Measurements from ENCODE around the gene SPINK1.
A peak's percentile ranks its signal among the peaks of the same experiment; 100 is the strongest.
"Not testable (repeated sequence)": the region's sequence is repeated elsewhere in the genome, so short reads cannot be mapped to it uniquely, and the experiment has no call there.

Gene SPINK1, protein sequence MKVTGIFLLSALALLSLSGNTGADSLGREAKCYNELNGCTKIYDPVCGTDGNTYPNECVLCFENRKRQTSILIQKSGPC

DNA sequence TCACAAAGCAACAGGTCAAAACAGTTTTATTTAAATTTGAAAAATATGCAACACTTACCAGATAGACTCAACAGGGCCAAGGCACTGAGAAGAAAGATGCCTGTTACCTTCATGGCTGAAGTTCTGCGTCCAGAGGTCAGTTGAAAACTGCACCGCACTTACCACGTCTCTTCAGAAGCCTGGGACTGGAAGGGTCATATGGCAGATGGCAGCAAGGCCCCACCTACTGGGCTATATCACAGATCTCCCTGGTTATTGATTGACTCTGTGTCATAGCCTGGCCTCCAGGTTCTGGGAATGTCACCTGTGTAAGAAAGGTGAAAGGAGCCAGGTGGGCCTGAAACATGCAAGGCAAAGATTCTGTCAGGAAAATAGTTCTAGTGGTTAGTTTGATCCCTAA, at the start of gene SPINK1:
Gene SPINK1 (minus strand): TSS at position 207 of the 400 bp plus-strand sequence. CDS start 94 bp downstream, at position 113.
- no peak for DNase-seq

DNA sequence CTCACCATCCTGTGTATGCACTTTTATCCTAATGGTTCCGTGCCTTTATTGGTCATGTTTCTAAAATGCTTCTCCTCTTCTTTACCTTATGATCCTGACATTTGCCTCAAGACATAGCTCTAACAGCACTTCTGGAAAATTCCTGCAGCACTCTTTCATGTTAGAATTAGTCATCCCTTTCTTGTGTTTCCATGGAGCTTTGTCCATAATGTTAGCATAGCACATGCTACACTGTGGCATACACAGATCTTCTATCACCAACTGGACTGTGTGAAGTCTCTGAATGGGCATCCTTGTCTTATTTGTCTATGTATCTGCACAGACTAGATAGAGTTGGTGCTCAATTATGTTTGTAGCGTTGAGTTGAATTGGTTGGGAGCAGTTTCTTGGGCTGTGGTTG, 49.0 kb upstream of the SPINK1 start:
- DNase-seq: no peak

DNA sequence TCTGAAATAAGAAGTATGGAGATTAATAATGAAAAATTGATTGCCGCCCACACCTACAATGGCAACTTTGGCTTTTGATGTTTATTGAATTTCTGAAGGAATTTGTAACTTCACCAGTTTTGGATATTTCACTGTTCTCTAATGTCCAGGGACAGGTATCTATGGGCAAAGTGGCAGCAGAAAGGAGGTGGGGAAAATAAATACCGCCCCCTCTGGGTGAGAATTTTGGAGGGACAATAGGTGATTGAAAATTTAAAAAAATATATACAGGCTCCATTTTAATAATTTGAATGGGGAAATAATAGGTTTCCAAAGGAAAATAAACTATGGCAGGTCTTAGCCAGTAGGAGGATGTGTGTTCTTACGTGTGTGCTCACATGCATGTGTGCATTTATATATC, 48.3 kb upstream of the SPINK1 start:
- DNase-seq: no peak

DNA sequence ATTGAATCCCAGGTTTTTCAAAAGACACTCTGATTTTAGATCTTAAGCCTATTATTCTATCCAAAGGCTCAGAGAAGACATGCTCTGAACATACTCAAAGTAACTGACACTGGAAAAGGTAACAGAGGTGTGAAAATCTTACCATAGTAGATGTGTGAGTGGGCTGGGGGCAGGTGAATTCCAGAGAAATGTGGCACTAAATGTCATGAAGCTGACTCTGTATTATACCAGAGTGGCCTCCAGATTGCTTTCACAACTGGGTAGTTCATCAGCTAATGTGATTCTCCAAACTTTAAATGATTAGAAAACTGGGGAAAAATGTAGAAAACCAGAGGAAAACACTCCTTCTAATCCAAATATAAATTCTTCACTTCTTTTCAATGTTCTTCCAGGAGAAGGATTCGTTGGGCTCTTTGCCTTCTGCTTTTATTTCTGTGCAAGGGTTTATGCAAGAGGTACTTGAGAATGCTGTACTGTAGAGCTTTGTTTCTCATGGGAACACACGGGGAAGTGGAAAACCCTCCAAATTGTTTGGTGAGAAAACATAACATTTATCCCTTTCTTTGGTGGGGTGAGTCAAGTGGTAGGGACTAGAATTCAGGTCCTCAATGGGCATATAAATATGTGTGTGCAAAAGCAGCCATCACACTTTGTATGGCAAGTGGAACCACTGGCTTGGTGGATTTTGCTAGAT, 46.7 kb upstream of the SPINK1 start, which contains the start of gene SCGB3A2:
Gene SCGB3A2 (plus strand): TSS at position 646 of the 694 bp plus-strand sequence. CDS start 93 bp downstream, outside the sequence.
- no peak for DNase-seq

DNA sequence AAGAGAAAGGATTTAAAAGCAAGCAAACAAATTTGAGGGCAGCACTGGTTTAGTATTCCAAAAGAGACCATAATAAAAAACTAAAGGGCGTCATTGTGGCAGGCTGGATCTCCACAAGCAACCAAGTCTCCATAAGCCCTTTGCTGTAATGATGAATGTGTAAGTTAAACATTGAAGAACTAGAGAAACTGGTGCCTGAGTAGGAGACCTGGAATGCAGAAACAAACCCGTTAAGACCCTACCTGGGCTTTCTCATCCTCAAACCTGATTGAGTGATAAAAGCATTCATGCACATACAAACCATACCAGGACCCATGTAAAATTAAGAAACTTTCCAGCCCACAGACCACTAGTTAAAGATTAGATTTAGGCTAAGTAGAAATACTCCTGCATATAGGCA, 45.2 kb upstream of the SPINK1 start:
- DNase-seq: no peak

DNA sequence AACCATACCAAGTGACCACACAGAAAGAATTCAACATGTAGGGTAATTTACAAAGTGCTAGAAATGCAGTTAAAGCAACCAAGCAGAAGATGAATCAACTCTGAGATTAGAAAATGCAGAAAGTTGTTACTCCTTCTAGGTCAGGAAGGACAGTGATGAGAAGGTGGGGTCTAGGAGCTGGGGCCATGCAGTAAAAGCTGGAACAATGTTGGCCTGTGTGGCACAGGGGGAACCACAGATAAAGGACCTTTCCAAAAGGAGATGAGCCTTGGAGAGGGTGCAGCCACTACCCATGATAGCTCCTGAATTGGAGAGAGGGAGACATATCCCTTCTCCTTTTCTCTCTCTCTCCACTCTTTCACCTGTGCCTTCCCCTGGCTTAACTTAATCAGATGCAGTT, 44.7 kb upstream of the SPINK1 start:
- no peak for DNase-seq

DNA sequence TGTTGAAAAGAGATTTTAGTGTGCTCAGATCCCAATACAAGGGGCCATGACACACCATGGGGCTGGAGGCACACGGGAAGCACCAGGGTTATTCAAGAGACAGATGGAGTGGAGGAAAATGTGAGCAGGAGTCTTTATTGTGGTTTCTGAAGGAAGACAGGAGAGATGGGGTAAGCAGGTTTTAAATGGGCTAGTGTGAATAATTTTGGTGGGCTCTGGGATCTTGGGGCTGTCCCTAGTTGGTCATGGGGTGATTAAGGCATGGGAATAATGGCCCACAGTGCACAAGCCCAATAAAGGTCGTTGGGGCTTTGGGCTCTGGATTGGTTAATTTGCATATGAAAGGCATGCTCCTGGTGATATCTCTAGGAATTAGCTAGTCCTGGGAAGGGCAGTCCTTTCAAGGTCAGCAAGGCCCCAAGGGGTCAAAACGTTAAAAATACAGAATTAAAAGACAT, 43.5 kb upstream of the SPINK1 start:
- no peak for DNase-seq

DNA sequence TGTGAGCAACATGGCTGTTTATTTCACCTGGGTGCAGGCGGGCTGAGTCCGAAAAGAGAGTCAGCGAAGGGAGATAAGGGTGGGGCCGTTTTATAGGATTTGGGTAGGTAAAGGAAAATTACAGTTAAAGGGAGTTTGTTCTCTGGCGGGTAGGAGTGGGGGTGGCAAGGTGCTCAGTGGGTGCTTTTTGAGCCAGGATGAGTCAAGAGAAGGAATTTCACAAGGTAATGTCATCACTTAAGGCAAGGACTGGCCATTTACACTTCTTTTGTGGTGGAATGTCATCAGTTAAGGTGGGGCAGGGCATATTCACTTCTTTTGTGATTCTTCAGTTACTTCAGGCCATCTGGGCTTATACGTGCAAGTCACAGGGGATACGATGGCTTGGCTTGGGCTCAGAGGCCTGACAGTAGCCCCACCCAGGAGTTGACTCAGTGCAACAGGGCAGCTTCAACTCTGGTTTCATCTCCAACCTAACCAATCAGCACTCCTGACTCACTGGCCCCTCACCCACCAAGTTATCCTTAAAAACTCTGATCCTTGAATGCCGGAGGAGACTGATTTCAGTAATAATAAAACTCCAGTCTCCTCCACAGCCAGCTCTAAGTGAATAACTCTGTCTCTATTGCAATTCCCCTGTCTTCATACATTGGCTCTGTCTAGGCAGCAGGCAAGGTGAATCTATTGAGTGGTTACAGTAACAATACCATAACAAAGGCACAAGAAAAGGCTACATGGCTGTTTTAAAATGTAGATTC, 42.8 kb upstream of the SPINK1 start:
- not testable (repeated sequence) for DNase-seq

DNA sequence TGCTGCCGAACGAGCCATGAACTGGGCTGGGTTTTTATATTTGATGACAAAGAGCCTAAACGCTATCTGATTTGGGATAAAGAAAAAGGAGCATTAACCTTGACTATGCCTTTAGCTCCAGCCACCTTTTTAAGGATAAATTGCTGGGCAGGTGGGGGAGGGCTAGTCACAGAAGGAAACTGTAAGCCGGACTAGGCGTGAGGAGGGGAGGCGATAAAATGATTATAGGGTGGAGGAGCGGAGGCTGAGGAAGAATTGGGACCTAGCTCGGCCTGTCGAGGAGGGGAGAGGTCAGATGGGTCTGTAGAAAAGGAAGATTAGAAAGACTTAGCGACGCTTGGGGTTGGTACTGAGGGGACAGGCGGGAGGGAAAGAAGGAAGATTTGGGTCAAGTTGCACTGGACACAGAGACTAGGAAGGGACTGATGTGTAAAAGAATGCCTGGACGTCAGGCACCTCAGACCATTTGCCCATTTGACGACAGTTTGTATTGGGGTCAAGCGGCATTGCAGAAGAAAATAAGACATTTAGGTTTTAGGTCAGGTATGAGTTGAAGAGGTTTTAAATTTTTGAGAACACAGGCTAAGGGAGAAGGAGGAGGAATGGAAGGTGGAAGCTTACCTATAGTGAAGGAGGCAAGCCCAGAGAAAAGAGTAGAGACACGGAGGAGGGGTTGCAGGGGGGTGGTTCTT, 41.4 kb upstream of the SPINK1 start:
- DNase-seq: not testable (repeated sequence)

DNA sequence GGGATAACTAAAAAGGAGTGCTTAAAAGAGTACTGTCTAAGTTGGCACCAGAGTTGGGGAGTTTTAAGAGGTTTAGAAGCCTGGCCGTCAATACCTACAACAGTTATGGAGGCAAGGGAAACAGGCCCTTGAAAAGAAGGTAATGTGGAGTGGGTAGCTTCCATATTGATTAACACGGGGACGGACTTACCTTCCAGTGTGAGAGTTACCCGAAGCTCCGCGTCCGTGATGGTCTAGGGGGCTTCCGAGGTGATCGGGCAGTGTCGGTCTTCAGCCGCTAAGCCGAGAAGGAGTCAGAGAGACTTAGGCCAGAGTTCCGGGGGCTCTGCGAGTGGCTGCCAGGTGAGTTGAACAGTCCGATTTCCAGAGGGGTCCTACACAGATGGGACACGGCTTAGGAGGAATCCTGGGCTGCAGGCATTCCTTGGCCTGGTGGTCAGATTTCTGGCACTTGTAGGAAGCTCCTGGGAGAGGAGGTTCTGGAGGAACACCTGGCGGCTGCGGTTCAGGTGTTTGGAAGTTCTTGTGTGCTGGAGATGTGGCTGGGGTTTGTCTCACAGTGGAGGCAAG, 40.6 kb upstream of the SPINK1 start:
- not testable (repeated sequence) for DNase-seq

DNA sequence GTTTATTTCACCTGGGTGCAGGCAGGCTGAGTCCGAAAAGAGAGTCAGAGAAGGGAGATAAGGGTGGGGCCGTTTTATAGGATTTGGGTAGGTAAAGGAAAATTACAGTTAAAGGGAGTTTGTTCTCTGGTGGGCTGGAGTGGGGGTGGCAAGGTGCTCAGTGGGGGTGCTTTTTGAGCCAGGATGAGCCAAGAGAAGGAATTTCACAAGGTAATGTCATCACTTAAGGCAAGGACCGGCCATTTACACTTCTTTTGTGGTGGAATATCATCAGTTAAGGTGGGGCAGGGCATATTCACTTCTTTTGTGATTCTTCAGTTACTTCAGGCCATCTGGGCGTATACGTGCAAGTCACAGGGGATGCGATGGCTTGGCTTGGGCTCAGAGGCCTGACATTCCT, 38.4 kb upstream of the SPINK1 start:
- DNase-seq: not testable (repeated sequence)

DNA sequence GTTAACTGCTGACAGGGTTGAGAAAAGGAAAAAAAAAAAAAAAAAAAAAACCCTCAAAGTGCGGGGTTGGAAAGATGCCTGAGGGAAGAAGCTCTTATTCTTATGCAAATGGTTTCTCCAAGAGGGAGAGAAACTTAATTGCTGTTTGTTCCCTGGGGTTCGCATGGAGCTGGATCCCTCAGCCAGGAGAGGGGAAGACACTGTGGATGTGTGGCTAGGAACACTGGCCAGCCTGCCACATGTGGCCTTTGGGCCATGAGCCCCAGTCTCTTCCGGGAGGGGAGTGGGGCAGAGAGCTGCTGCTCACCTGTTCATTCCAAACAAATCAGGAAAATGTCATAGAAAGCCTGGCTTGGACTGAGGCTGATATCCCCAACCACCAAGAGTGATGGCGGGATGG, 37.6 kb upstream of the SPINK1 start:
- DNase-seq: no peak

DNA sequence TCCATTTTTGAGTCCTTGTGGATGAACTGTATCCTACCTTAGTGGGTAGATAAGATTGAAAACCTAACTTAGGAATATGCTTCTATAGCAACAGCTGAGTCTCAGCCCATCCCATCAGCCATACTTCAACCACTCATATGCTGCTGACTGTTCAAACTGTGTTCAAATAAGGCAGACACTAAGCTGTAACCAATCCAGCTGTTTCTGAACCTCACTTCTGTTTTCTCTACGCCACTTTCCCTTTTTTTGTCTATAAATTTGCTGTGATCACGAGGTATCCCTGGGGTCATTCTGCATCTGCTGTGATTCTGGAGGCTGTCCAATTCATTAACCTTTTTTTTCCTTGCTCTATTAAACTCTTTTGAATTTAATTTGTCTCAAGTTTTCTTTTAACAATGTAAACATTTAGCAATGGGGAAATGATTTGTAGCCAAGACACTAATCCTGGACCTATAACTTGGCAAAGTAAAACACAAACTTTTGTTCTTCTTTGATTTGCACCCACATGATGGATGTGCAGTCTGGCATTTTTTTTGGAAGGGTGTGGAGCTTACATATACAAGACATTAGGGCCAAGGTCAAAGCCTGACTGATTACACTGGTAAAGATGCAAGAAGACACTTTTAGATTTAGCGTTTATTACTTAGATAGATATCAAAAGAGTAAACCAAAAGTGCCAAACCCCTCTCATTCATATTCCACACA, 32.1 kb upstream of the SPINK1 start:
- no peak for DNase-seq

DNA sequence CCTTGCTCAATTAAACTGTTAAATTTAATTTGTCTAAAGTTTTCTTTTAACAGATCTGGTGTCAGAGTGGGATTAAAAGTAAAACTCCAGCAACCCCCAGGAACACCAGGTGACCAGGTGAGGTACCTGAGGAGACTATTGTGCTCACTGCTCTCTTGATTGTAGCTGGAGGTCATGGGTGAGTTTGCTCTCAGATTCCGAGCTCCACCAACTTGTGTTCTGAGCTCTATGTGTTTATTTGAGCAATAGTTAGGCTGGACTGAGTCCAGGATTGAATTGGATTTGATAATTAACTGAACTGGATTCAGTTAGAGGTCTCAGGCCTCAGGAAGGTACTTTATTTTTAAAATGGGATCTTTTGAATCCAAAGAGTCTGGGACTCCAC, 29.2 kb upstream of the SPINK1 start:
- no peak for DNase-seq

DNA sequence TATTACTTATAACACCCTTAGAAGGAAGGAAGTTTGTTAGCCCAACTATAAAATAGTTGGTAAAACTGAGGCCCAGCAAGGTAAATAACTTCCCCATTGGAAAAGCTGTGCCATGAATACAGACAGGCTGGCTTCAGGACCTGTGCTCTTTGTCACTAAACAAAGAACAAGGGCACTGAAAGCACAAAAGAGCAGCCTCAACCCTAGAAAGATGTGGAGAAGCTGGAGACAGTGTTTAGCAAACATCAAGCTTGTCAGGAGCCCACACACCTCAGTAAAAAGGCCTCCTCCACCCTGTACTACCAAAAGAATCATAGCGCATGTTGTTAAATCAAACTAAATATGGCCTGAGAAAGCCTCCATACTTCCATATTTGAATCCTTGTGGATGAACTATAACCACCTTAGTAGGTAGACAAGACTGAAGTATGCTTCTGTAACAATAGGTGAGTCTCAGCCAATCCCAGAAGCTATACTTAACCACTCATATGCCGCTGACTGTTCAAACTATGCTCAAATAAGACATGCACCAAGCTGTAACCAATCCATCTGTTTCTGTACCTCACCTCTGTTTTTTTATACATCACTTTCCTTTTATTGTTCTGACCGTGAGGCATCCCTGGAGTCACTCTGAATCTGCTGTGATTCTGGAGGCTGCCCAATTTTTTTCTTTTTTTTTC, 28.6 kb upstream of the SPINK1 start:
- no peak for DNase-seq

DNA sequence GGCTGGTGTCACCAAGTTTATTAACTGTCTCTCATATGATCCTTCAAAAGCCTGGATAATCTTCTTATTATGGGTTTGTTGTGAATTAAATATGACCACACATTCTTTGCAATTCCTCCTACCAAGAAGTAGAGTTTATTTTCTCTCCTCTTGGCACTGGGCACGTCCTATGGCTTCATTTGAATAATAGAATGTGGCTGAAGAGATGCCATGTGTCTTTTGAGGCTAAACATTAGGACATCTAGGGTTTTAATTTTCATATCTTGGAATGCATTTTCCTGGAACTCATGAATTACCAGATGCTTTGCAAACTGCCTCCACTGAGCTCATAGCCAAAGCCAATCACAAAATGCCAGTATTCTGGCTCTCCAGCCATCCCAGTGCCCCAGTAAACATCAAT, 27.1 kb upstream of the SPINK1 start:
- DNase-seq: no peak

DNA sequence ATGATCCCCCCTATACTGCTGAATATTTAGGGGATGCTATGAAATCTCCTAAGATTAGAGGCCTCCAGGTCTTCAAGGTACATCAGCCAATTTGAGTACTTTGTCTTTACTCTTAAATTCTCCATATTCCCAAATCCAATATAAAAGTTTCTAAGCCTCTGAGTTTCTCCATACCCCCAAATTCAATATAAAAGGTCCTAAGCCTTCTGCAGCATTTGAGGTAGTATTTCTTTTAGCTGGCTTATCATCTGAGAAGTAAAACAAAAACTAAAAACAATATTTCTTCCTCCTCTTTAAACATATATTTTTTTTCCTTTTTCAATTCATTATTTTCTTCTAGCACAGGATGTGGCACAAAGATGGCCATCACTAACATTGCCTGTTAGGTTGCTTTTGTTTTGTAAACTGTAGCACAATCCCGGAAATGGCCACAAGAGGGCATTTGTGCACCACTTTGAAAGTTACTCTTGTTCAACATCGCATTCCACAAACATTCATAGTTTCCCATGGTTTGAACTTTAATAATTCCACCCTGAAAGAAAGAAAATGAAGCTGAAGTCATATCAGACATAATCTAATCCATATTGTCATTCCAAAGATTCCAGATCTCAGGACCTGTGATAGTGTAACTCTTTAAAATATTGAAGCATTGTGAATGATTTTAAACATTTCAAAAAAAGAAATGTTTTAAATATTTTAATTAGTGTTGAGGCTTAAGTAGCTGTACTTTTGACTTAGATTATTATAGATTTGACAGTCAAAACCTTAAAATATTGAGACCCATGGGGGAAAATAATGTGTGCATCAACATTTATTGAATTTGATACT, 26.0 kb upstream of the SPINK1 start:
- DNase-seq: peak; percentile 64

DNA sequence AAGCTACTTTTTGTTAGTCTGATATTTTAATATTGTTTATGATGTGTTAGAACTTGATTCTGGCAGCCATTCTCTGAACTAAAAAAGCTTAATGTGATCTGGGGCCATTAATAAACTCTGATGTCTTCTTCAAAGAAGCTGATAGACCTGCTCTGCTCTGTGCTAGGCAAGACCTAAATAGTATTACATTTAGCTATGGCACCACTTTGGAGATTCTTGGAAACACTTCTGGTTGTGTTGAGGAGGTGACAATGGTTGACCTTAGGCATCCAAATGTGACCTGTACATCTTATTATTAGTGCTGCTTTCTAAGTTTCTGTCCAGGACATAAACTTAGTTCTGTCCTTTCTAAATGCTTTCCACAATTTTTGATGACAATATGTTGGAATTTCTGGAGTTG, 25.3 kb upstream of the SPINK1 start:
- DNase-seq: no peak

DNA sequence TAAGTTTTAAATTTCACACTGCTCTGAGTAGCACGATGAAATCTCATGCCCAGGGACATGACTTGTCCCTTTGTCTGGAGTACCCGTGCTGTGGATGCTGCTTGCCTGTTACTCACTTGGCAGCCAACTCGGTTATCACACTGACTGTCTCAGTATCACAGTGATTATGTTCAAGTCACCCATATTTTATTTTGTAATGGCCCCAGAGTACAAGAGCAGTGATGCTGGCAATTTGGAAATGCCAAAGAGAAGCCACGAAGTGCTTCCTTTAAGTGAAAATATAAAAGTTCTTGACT, 24.3 kb upstream of the SPINK1 start:
- no peak for DNase-seq

DNA sequence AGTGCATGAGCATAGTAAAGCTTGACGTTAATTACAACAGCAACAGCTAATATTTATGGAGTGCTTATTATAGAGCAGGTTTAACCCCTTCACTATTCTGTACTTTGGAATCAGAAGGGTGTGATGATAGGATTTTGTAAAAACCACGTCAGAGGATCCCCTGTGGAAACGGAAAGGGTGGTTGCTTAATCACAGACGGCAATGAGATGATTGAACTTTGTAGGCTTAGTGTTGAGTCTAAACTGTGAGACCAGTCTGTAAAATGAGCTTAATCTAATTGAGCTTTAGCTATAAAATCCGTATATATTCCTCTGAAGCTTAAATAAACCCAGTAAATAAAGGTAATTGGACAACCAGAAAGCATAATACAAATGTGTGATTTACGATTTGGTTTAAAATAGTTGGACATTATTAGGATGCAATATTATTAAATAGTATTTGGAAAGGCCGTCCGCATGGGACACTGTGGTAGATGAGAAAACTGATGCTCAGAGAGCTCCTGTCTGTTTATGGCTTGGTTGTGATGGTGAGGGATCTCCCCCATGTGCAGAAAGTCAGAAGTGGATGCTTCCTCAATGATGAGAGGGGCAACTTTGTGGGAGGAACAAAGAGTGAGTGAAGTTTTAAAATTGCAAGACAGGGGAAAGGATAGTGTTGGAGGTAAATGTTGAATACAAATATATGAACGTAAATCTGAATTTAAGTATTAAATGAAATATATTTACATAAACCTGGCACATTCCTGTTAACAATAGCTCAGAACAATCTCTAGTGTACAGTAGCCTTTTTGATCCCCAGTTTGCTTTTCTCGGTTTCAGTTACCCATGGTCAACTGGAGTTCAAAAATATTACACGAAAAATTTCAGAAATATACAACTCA, 23.7 kb upstream of the SPINK1 start:
- DNase-seq: no peak

Data from retina (tissue), 1 donor.